Type B pancreatic cell (in vitro differentiated cells): ENCODE measurements around the gene JAZF1. TPM values are rescaled to one million over a fixed set of nuclear protein-coding genes. Genes with fewer than 3 reads are reported as not detected.

ENCODE experiments used
- DNase-seq: peaks from one replicate; pipeline ENCODE4 v3.0.0; 2021; ENCODE audit warnings: mixed read lengths; ENCODE audit not compliant: unreplicated experiment; ENCODE audit errors: extremely low spot score
- H3K27ac Mint-ChIP-seq: 2 replicates; pipeline ENCODE4 v1.8.0; 2021; ENCODE audit warnings: mild to moderate bottlenecking, mixed read lengths
- H3K27me3 Mint-ChIP-seq: 2 replicates; pipeline ENCODE4 v1.8.0; 2021; ENCODE audit warnings: mixed read lengths
- H3K36me3 Mint-ChIP-seq: 2 replicates; pipeline ENCODE4 v1.8.0; 2021; ENCODE audit warnings: mixed read lengths
- H3K4me1 Mint-ChIP-seq: one replicate; pipeline ENCODE4 v1.8.0; 2021; ENCODE audit warnings: mixed read lengths; ENCODE audit not compliant: unreplicated experiment
- H3K4me3 Mint-ChIP-seq: 2 replicates; pipeline ENCODE4 v1.8.0; 2021; ENCODE audit warnings: mild to moderate bottlenecking, mixed read lengths
- H3K9me3 Mint-ChIP-seq: 2 replicates; pipeline ENCODE4 v1.8.0; 2021; ENCODE audit warnings: mixed read lengths
- CTCF ChIP-seq: fragments of 200-600 bp; sonication (generic); conservative IDR thresholded peaks from 2 replicates; pipeline ENCODE4 v1.5.0; 2021; ENCODE audit warnings: antibody characterized with exemption, mild to moderate bottlenecking
- total RNA-seq: library from RNA; stranded (reverse); gene quantifications from 2 replicates; pipeline ENCODE4 v1.2.1, GENCODE V29; 2021; ENCODE audit warnings: low replicate concordance

Gene JAZF1
- total RNA-seq, 1 donor from 2014 or later, result 4.9 TPM

- no peak for TF ChIP-seq CTCF
- Mint-ChIP-seq H3K9me3 (no peaks in the 10 kb centered on the region), H3K27ac (no peak overlapping the region), H3K4me1 (peaks cover 10% of the 10 kb centered on the region), H3K27me3 (no peaks in the 10 kb centered on the region), H3K4me3 (no peak overlapping the region), H3K36me3 (no peaks in the 10 kb centered on the region)
- DNase-seq, result no peak
These were observed 262.8 kb downstream of the JAZF1 start for GRCh38 chr7:27917774-27918314.

- Mint-ChIP-seq H3K27me3 (no peaks in the 10 kb centered on the region), H3K9me3 (no peaks in the 10 kb centered on the region), H3K4me1 (peaks cover 10% of the 10 kb centered on the region), H3K27ac (no peak overlapping the region), H3K4me3 (no peak overlapping the region), H3K36me3 (no peaks in the 10 kb centered on the region)
- DNase-seq, result no peak
- TF ChIP-seq CTCF, result no peak
These were observed 263.5 kb downstream of the JAZF1 start for GRCh38 chr7:27917119-27917518.

GRCh38 chr7:27916372-27916771, 264.2 kb downstream of the JAZF1 start:
- no peaks in the 10 kb centered on the region for H3K36me3 Mint-ChIP-seq
- no peaks in the 10 kb centered on the region for H3K27me3 Mint-ChIP-seq
- no peak for DNase-seq
- no peak for TF ChIP-seq CTCF
- H3K4me1 Mint-ChIP-seq, result peaks cover 9% of the 10 kb centered on the region
- H3K4me3 Mint-ChIP-seq, result no peak overlapping the region
- H3K27ac Mint-ChIP-seq, result no peak overlapping the region
- no peaks in the 10 kb centered on the region for H3K9me3 Mint-ChIP-seq

- Mint-ChIP-seq H3K4me1 (no peaks in the 10 kb centered on the region), H3K27ac (no peak overlapping the region), H3K36me3 (no peaks in the 10 kb centered on the region), H3K27me3 (no peaks in the 10 kb centered on the region), H3K4me3 (no peak overlapping the region), H3K9me3 (no peaks in the 10 kb centered on the region)
- TF ChIP-seq CTCF, result no peak
- DNase-seq, result no peak
These were observed 266.2 kb downstream of the JAZF1 start for GRCh38 chr7:27914409-27914808.

- no peaks in the 10 kb centered on the region for H3K36me3 Mint-ChIP-seq
- no peaks in the 10 kb centered on the region for H3K27me3 Mint-ChIP-seq
- no peaks in the 10 kb centered on the region for H3K4me1 Mint-ChIP-seq
- no peak overlapping the region for H3K27ac Mint-ChIP-seq
- H3K9me3 Mint-ChIP-seq, result no peaks in the 10 kb centered on the region
- TF ChIP-seq CTCF, result no peak
- DNase-seq, result no peak
- H3K4me3 Mint-ChIP-seq, result no peak overlapping the region
These were observed 267.8 kb downstream of the JAZF1 start for GRCh38 chr7:27912751-27913150.

- no peaks in the 10 kb centered on the region for H3K9me3 Mint-ChIP-seq
- no peaks in the 10 kb centered on the region for H3K36me3 Mint-ChIP-seq
- H3K4me3 Mint-ChIP-seq, result no peak overlapping the region
- no peaks in the 10 kb centered on the region for H3K27me3 Mint-ChIP-seq
- no peak for TF ChIP-seq CTCF
- DNase-seq, result no peak
- no peaks in the 10 kb centered on the region for H3K4me1 Mint-ChIP-seq
- H3K27ac Mint-ChIP-seq, result no peak overlapping the region
These were observed 268.7 kb downstream of the JAZF1 start for GRCh38 chr7:27911920-27912319.
